Measurements from ENCODE around the gene PRRT3. TPM values are rescaled to one million over a fixed set of nuclear protein-coding genes. Genes with fewer than 3 reads are reported as not detected.

Gene PRRT3
- total and polyA plus RNA-seq, 2 of the 13 experiments (the other 11 are each of a cell fraction or from before 2014, with no cell fraction given): 0.22 to 0.44 TPM

DNA sequence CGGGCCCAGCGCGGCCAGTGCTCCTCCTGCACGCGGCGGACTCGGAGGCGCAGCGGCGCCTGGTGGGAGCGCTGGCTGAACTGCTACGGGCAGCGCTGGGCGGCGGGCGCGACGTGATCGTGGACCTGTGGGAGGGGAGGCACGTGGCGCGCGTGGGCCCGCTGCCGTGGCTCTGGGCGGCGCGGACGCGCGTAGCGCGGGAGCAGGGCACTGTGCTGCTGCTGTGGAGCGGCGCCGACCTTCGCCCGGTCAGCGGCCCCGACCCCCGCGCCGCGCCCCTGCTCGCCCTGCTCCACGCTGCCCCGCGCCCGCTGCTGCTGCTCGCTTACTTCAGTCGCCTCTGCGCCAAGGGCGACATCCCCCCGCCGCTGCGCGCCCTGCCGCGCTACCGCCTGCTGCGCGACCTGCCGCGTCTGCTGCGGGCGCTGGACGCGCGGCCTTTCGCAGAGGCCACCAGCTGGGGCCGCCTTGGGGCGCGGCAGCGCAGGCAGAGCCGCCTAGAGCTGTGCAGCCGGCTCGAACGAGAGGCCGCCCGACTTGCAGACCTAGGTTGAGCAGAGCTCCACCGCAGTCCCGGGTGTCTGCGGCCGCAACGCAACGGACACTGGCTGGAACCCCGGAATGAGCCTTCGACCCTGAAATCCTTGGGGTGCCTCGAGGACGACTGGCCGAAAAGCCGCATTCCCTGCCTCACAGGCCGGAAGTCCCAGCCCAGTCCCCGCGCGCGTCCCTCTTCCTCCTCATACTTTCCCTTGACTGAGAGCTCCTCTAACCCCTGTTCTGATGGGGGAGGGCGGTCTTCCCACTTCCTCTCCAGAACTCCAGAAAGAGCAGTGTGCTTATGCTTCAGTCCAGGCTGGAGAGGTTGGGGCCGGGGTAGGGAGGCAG is 36.7 kb downstream of the PRRT3 start:
- no peak for FAIRE-seq
- TF ChIP-seq NFKB2 (CRISPR knock-in tag; IDR thresholded peaks at IDR 0.05; ENCODE audit: borderline replicate concordance) (peak; percentile 85), ZNF33A (CRISPR knock-in tag; IDR thresholded peaks at IDR 0.05; ENCODE audit: borderline replicate concordance) (no peak), SRF (IDR thresholded peaks at IDR 0.05; ENCODE audit: low read depth, low read length) (no peak), JUNB (CRISPR knock-in tag; IDR thresholded peaks at IDR 0.05; ENCODE audit: borderline replicate concordance) (no peak), LCORL (IDR thresholded peaks at IDR 0.05) (no peak), LCORL (CRISPR knock-in tag; IDR thresholded peaks at IDR 0.05) (no peak), ZNF292 (CRISPR knock-in tag; IDR thresholded peaks at IDR 0.05; ENCODE audit: borderline replicate concordance, low read depth) (0 out of 2 replicates have a peak, but pooled peaks have one; percentile 32), FOXA3 (CRISPR knock-in tag; IDR thresholded peaks at IDR 0.05) (0 out of 2 replicates have a peak, but pooled peaks have one; percentile 38), ZNF180 (CRISPR knock-in tag; IDR thresholded peaks at IDR 0.05; ENCODE audit: borderline replicate concordance, low read depth) (no peak), ZNF446 (CRISPR knock-in tag; IDR thresholded peaks at IDR 0.05) (peak; percentile 75), ZNF441 (CRISPR knock-in tag; IDR thresholded peaks at IDR 0.05; ENCODE audit: borderline replicate concordance) (peak; percentile 84), REPIN1 (CRISPR knock-in tag; IDR thresholded peaks at IDR 0.05; ENCODE audit: borderline replicate concordance, low read depth) (peak; percentile 57; the same call in 1 of the 2 replicates), ZNF550 (CRISPR knock-in tag; IDR thresholded peaks at IDR 0.05; ENCODE audit: borderline replicate concordance) (no peak), ZBTB3 (CRISPR knock-in tag; IDR thresholded peaks at IDR 0.05; ENCODE audit: borderline replicate concordance, low read depth) (0 out of 2 replicates have a peak, but pooled peaks have one; percentile 12), ZNF776 (CRISPR knock-in tag; IDR thresholded peaks at IDR 0.05) (peak; percentile 75; the same call in 1 of the 2 replicates), TGIF2 (CRISPR knock-in tag; IDR thresholded peaks at IDR 0.05) (0 out of 2 replicates have a peak, but pooled peaks have one; percentile 30), NFIC (IDR thresholded peaks at IDR 0.05; ENCODE audit: low read length) (no peak)
- TF ChIP-seq, protein P1, sequence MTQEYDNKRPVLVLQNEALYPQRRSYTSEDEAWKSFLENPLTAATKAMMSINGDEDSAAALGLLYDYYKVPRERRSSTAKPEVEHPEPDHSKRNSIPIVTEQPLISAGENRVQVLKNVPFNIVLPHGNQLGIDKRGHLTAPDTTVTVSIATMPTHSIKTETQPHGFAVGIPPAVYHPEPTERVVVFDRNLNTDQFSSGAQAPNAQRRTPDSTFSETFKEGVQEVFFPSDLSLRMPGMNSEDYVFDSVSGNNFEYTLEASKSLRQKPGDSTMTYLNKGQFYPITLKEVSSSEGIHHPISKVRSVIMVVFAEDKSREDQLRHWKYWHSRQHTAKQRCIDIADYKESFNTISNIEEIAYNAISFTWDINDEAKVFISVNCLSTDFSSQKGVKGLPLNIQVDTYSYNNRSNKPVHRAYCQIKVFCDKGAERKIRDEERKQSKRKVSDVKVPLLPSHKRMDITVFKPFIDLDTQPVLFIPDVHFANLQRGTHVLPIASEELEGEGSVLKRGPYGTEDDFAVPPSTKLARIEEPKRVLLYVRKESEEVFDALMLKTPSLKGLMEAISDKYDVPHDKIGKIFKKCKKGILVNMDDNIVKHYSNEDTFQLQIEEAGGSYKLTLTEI (CRISPR knock-in tag; conservative IDR thresholded peaks at IDR 0.05): no peak
- TF ChIP-seq, protein P2, sequence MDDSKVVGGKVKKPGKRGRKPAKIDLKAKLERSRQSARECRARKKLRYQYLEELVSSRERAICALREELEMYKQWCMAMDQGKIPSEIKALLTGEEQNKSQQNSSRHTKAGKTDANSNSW (CRISPR knock-in tag; IDR thresholded peaks at IDR 0.05; ENCODE audit: borderline replicate concordance): peak; percentile 84; the same call in 1 of the 2 replicates
- TF ChIP-seq, protein P3, sequence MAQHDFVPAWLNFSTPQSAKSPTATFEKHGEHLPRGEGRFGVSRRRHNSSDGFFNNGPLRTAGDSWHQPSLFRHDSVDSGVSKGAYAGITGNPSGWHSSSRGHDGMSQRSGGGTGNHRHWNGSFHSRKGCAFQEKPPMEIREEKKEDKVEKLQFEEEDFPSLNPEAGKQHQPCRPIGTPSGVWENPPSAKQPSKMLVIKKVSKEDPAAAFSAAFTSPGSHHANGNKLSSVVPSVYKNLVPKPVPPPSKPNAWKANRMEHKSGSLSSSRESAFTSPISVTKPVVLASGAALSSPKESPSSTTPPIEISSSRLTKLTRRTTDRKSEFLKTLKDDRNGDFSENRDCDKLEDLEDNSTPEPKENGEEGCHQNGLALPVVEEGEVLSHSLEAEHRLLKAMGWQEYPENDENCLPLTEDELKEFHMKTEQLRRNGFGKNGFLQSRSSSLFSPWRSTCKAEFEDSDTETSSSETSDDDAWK (CRISPR knock-in tag; IDR thresholded peaks at IDR 0.05): no peak

More for the DNA sequence above, 36.7 kb downstream of the PRRT3 start:
- Histone ChIP-seq H3K9ac (ENCODE audit: insufficient read depth, low read depth, low read length) (peak overlapping the region; percentile 80), H3K27me3 (ENCODE audit: control insufficient read depth in 1 of 2, insufficient read depth in 2 of 2, low read length in 2 of 2) (no peaks in the 10 kb centered on the region), H3K79me2 (ENCODE audit: insufficient read depth, low read length) (peaks cover 3% of the 10 kb centered on the region), H2AFZ (ENCODE audit: low read length) (no peak overlapping the region), H4K20me1 (ENCODE audit: insufficient read depth, low read length) (no peaks in the 10 kb centered on the region), H3K4me2 (ENCODE audit: low read depth, low read length) (peak overlapping the region; percentile 100), H3K4me1 (ENCODE audit: insufficient read depth, low read length) (peaks cover 38% of the 10 kb centered on the region), H3K27ac (ENCODE audit: extremely low read length, insufficient read depth, low read length) (peak overlapping the region; percentile 90), H3K4me3 (replicated peaks in 1 of 3; ENCODE audit: insufficient read depth in 1 of 3, low read depth in 2 of 3, low read length in 3 of 3) (peak overlapping the region; percentile 55 to 86 (median 83); a peak in 5 of 6 replicates), H3K9me3 (ENCODE audit: low read length) (no peaks in the 10 kb centered on the region), H3K36me3 (replicated peaks in 1 of 2; ENCODE audit: control insufficient read depth in 1 of 2, insufficient read depth in 2 of 2, low read length in 2 of 2) (peaks cover 4 to 12% of the 10 kb centered on the region in 2 experiments; a peak in 3 of 5 replicates)
- ATAC-seq (peak; percentile 52), DNase-seq (ENCODE audit: low spot score) (peak; percentile 36)
- in situ Hi-C loops (cut with HindIII; ENCODE audit: extremely low pct_ligation_motif_present, low pct_unique_long_range_greater_than_20kb) (no loop called here), intact Hi-C loops (cut with micrococcal nuclease; ENCODE audit: unreplicated experiment) (loop anchor here (1.0 to 5.0 kb wide), 3 partner anchors 17 to 53 kb away; no protein-coding TSS in a partner anchor)
- ChIA-PET POLR2A (interaction anchor here (0.8 to 9.0 kb wide), 16 partner anchors 15 to 333 kb away, joined by 3 to 298 read pairs (median 6); partner anchors contain the start of genes ARPC4, CIDEC, CRELD1 and IL17RE), CTCF (ENCODE audit: low intra/inter-chr PET ratio, low total read pairs) (interaction anchor here (0.7 to 2.1 kb wide), 3 partner anchors 12 to 67 kb away, joined by 3 to 14 read pairs (median 5); no protein-coding TSS in a partner anchor)
- BruUV-seq (replicated peaks): no TSS peak
- 2% methylated on average over 12 of the region's 99 CpGs for WGBS (ENCODE audit: low lambda C conversion rate)

All from HepG2 (cell line).